NT2/D1 (cell line): ENCODE results near the gene PLXNA2.

ENCODE experiments used
- SUZ12 ChIP-seq: IDR thresholded peaks from 2 replicates; pipeline ENCODE4 v1.6.1; 2011; ENCODE audit not compliant: insufficient read length, insufficient read depth; ENCODE audit errors: extremely low read depth
- YY1 ChIP-seq: IDR thresholded peaks from 2 replicates; pipeline ENCODE4 v1.6.1; 2011; ENCODE audit not compliant: insufficient read length, insufficient read depth
- ZNF274 ChIP-seq: IDR thresholded peaks from 2 replicates; pipeline ENCODE4 v1.6.1; 2011; ENCODE audit warnings: mild to moderate bottlenecking, low read depth, low read length

DNA sequence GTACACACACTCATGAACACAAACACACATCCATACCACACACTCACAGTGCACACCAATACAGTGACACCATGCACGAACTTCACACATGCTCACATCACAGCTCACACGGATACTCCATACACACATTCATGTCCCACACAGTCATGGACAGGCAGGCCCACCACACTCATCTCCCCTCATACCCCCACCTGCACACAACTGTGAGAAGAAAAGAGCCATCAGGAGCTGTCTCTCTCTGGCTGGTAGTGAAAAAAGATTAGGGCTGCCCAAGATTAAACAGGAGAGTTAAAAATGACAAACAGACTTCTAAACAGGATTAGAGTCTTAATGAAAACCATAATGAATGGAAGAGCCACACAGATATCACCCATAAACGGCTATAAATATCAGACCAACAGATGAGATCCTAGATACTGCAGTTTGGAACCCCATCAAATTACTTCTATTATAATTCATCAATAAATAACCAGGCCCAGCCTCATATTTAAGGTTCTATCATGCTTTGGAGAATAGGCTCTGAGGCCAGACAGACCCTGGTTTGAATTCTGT is 122.3 kb downstream of the PLXNA2 start:
- TF ChIP-seq SUZ12 (no peak), ZNF274 (no peak), YY1 (no peak)
